HG03196 (cell line): ENCODE measurements around the gene TMEM86B.
"Not testable (repeated sequence)": the region's sequence is repeated elsewhere in the genome, so short reads cannot be mapped to it uniquely, and the experiment has no call there.

Experiments
- ATAC-seq: cut with Tn5 transposase; IDR thresholded peaks from one replicate; pipeline ENCODE4 v1.9.1; 2021; ENCODE audit not compliant: unreplicated experiment

TMEM86B gene

DNA sequence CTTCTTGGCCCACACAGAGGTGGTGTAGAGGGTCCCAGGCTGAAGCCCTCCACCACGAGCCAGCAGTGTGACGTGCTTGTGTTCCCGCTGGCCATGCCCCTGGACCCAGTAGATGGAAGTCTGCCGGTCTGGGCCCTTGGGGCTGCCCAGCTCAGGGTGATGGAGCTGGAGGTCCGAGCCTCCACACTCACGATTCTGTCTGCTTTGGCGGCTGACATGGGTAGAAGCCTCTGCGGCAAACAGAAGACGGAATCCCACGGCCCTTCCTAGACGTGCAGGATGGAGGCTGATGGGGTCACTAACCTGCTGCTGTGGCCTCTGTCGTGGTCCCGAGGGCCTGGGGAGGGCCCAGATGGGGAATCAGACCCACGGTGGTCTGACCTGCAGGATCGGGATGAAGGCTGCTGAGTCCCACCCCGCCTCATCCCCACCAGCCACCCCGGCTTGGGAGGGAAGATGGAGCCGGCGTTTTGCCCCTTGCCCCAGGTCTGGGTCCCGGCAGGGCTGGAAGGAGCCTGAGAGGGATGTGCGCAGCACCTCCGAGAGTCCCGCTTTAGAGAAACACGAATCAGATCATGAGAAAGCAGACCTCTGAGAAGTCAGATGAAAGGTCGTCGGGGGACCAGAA, 4.4 kb downstream of the TMEM86B start:
- ATAC-seq: no peak

DNA sequence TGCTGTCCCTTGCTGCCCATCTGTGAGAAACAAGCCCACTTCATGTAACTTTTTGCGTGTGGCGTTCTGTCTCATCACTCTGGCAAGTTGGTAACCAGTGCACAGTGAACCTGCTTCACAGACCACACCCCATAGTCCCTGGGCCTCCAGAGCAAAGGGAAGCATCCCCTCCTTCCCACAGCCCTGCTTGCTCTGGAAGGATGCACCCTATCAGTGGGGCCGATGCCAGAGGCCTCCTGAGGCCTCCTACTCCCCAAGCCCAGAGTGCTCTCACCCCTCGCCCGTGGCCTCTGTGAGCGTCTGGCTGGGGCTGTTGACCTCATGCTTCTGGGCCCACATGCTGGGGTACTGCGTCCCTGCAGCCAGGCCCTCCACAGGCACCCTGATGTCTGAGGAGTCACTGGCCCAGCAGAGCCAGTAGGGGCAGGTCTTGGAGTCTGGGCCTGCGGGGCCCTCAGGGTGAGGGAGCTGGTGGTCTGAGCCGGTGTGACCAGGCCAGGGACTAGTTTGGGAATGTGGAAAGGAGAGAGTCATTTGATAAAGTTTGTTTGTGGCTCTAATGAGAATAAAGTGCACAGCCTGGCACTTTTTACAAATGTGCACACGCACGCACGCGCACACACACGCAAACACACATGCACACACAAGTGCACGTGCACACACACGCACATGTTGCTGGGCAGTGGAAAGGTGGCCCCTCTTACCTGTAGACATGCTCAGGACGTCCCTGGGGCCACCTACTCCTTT, 5.1 kb downstream of the TMEM86B start:
- ATAC-seq: no peak

DNA sequence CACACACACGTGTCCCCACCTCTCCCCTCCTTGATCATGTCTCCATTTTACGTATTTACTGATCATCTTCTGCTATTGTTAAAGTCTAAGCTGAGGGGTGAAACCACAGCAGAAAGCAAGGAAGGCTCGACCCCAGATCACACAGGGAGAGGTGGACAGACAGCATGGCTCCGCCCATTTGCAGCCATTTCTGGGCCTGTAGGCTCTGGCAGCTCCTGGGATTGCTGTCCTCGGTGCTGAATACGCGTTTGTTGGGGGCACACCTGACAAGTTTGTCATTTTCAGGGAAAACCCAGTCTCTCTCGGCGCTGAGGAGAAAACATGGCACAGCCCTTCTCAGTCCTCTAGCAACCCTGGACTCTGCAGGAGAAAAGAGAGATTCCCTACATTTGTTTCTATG, 8.0 kb downstream of the TMEM86B start:
- no peak for ATAC-seq

DNA sequence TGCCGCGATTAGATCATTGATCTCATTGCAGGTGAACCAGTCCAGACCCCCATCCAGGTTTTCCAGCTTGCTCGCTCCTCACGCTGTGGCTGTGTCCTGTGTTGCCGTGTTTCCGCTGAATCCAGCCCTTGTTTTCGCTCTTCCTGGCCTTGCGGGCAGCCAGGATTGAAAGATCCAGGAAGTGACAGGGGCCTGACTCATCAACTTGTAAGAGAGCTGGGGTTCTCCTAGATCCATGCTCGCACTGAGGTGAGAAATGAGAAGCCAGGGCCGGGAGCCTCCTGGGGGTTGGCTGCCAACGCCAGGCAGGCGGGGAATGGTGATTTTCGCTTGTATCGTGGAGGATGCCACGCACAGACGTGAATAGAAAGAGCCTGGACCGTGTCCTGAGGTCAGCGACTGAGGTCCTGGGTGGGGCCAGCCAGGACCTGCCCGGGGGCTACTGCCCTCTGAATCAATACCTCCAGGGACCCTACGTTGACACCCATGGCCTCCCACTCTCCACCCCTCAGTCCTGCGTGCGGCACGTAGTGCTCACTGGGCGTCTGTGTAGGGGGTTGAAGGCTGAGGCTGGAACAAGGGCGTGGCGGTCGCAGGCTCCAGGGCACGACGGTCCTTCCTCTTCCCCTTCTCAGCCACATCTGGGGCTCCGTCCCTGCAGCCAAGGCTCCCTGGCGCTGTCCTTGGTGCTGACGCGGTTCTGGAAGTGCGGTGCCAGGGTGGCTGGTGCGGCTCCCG, 11.9 kb downstream of the TMEM86B start:
- no peak for ATAC-seq

DNA sequence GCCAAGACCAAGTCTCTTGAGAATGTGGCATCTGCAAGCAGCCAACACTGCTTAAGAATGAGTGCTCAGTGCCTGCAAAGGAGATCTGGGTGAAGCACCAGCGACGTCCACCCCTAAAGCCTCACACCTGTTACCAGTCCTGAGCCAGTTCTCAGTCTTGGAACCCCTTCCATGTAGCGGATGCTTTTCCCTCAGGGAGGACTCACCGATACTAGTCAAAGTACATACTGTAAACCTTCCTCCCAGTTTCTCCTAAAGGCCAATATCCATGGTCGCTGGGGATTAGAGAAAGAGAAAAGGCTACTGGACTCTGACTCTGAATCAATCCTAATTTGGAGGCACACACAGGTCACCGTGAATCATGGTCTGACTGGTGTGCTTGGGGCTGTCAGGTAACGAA, 15.0 kb downstream of the TMEM86B start:
- ATAC-seq: no peak

DNA sequence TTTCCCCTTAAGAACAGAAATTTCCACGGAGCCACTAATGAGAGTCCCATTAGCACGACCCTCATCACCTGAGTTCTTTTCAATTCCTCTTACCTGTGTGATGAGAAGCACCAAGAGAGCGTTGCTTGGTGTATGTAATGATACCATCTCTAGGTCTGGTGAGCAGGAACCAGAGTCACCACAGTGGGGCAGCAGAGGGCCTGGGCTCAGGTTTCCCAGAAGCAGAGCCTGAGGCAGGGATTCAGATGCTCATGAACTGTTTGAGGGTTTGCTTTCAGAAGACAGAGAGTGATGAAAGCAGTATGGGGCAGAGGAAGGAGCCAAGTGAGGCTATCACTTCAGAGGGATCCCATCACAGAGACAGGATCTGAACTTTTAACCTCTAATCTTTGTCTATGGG, 16.1 kb downstream of the TMEM86B start:
- ATAC-seq: no peak

DNA sequence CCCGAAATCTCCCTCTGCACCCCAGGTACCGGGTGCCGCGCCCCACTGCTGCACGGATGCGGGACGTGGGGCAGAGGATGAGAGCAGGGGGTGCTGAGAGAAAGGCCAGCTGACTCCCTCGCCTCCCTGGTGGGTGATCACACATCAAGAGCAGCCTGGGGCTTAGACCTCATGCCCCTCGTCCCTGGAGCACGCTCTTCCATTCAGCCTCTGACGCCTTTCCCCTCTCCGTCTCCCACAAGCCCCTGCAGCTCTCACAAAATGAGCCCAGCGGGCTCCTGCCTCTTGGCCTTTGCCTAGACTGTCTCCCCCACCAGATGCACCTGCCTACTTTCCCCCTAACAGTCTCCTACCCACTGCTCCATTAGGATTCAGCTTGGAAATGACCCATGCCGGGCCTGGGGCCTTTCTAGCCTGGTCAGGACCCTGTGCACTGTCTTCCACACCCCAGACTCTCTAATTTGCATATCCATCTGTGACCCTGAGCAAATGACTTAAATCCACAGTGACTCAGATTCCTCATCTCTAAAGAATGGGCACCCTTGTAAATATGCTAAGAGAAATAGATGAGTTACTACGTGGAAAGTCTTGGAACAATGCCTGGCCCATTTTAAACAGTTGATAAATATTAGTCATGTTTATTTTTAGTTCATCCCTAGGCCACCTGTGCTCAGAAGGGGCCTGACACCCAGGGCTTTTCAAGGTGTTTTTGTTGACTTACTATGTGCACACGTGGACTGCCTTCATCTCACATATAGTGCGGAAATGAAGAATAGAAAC, 18.7 kb downstream of the TMEM86B start:
- no peak for ATAC-seq

DNA sequence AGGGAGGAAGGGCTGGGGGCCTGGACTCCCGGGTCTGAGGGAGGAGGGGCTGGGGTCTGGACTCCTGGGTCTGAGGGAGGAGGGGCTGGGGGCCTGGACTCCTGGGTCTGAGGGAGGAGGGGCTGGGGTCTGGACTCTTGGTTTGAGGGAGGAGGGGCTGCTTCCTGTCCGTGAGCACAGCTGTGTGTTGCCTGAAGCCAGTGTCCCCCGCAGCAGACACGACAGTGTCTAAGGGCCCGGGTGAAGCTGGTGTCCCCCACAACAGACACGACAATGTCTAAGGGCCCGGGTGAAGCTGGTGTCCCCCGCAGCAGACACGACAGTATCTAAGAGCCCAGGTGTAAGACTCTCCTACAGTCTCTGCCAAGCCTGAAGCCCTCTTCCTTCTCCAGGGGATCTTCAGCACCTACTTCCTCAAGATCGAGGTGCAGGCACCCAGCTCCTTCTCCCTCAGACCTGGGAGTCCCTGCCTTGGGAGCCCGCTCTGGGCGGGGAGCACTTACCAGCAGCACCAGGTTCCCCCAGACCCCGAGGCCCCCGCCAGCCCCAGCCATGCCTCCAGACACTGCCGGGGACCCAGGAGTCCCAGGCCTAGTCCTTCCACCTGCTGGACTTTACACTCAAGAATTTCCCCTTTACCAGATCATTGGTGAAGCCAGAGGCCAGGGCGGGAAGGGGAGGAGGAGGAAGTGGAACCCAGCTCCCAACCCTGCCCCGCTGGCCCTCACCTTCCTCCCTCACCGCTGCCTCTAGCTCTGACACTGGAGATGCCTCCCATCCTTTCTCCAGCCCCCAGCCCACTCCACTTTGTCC, 19.5 kb downstream of the TMEM86B start, which contains the start of gene PTPRH:
TSS of gene PTPRH (minus strand) at position 622 of the 813 bp plus-strand sequence. CDS start at position 554, 68 bp downstream.
- no peak for ATAC-seq

DNA sequence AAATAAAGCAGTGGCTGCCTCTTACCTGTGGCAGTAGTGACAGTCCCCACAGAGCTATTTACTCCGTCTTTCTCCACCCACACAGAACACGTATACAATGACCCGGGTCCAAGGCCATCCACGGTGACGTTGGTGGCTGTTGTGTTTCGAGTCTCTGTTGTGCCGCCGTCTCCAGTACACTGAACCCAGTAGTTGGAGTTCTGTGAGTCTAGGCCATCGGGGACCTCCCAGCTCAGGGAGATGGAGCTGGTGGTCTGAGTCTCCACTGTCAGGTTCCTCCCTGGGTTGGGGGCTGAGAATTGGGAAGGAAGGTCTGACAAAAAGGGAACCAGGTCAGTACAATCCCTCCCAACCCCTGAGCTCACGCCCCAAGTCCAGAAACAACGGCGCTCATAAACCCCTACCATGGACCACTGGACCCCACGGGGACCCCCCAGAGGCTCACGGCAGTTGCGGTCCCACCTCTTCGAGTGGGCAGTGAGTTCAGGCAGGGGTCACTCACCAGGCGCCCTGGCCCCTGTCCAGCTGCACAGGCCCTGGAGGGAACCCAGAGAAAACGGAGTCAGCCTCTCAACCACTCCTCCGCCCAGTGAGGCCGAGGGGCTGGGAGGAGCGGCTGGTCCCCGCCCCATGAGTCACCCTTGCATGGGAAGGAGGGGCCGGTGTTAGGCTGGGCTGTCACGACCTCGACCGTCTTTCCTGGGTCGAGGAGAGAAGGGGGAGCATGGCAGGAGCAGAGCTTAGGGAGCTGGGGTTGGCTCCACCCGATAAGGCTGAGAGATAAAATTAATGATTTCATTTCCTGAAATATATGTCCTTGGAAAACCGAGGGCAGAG, 21.7 kb downstream of the TMEM86B start:
- ATAC-seq: no peak

DNA sequence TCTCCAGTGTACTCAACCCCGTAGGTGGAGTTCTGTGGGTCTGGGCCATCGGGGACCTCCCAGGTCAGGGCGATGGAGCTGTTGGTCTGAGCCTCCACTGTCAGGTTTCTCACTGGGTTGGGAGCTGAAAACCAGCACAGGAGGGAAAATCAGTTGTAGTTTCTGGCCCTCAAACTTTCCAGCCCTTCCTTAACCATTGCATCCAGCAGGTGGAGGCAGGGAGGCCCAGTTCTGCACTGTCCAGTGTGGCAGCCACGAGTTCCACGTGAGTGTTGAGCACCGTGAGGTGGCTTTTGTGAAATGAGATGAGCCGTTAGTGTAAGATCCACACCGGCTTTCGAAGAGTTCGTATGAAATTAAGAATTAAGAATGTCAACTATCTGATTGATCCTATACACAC, 26.4 kb downstream of the TMEM86B start:
- ATAC-seq: not testable (repeated sequence)

DNA sequence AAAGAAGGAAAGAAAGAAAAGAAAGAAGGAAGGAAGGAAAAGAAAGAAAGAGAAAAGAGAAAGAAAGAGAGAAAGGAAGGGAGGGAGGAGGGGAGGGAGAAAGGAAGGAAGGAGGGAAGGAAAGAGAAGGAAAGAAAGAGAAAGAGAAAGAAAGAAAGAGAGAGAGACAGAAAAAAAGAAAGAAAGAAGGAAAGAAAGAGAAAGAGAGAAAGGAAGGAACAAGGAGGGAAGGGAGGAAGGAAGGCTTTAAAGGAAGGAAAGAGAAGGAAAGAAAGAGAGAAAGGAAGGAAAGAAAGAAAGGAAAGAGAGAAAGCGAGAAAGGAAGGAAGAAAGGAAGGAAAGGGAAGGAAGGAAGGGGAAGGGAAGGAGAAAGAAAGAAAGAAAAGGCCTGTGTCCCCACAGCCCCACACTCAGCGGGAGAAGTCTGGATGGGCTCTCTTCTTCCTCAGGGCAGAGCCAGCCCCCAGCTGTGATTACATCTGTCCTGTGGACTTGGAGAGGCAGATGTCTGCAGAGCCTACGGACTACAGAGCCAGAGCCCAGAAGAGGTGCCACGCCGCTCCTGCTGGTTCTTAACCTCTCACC, 28.9 kb downstream of the TMEM86B start:
- ATAC-seq: no peak

DNA sequence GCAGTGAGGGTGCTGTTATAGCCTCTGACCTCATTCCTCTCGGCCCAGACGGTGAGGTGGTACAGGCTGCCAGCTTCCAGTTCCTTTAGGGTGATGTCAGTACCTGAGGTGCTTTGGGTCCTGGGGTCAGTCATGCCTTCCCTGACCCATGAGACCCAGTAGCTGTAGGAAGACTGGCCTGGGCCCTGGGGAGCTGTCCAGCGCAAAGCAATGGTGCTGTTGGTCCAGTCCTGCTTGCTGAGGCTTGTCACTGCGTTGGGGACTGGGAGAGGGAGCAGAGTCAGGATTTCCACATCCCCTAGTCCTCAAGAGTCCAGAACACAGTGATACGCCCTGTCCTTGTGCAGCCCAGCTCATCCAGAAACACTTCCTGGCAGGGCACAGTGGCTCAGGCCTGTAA, 29.9 kb downstream of the TMEM86B start:
- no peak for ATAC-seq

DNA sequence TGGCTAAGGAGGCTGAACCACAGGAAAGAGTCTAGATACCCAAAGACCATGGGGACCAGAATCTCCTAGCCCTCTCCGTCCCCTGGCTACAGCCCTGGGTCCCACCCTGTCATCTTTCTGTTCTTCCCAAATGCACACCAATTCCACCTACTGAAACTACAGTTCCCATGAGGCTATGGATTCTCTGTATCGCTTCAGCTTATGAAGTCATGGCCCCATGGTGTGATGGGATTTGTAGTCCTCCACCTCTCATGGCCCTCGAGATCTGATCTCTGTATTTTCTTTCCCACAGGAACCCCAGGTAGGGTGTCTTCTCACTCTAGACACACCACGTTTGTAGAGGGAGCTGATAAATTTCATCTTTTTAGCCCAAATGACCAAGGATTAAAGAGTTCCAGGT, 31.0 kb downstream of the TMEM86B start:
- ATAC-seq: no peak

DNA sequence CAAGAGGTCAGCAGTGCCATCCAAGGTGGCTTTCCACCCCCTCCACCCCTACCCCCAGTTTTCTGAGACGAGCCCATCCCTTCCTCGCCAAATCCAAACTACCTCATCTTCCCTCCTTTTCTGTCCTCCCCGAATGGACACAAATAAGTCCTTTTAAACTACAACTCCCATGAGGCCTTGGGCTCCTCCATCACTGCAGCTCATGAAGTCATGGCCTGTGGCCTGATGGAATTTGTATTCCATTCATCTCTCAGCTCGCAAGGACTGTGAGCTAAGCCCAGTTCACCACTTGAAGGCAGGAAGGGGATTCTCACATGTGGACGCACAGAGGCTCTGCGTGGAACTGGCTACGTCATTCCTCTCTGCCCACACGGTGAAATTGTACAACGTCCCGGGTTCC, 31.8 kb downstream of the TMEM86B start:
- no peak for ATAC-seq

DNA sequence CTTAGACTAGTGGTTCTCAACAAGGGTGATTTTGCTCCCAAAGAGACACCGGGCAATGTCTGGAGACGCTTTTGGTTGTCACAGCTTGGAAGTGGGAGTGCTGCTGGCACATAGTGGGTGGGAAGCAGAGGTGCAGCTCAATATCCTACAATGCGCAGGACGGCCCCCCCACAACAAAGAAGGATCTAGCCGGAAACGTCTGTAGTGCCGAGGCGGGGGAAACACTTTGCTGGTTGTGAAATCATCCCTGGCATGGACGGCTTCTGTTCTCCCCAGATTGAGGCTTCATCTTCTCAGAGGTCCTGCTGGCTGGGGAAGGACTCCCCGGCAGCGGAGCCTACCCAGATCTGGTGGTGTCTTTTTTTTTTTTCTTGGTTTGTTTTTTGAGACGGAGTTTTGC, 35.1 kb downstream of the TMEM86B start:
- ATAC-seq: no peak

DNA sequence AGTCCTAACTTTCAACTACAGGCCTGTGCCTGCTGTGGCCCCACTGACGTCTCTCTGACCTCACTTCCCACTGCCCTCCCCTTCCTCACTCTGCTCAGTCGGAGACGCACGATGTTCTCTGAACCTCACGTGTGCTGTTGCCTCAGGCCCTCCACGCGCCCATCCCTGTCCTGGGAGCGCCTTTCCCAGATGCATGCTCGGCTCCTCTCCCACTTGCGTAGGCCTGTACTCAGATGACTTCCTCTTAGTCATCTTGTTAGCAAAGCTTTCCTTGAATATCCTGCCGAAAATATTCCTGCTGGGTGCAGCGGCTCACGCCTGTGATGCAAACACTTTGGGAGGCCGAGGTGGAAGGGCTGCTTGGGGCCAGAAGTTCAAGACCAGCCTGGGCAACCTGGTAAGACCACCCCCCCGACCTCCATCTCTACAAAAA, 39.1 kb downstream of the TMEM86B start:
- ATAC-seq: no peak

DNA sequence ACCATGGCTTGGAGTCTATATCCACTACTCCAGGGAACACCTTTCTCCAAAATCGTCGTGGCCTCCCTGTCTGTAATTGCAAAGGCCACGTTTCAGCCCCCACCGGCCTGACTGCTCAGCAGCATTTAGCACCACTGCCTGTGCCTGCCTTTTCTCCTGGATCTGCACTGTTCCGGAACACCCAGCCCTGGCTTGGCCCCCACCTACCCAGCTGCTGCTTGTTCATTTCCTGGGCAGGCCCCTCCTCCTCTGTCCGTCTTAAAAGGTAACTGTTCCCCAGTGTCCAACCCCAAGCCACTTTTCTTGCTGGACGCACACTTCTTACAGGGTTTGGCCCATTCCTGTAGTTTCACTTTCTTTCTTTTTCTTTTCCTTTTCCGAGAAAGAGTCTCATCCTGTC, 39.9 kb downstream of the TMEM86B start:
- no peak for ATAC-seq

DNA sequence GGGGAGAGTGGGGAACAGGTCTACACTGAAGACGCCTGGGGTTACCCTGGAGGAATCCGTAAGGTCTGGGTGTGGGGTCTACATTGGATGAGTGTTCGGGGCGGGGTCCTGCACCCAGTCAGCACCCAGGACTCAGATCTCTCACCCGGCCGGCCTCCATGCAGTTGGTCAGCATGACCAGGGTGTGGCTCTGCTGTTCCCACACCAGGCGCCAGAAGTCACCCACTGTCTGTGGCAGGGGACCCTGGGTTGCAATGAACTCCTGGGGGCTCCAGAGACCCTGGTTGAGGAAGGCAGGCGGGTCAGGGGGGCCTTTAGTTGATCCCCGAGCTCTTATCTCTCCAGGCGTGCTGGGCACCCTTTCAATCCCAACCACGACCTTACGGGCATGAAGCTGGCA, 42.5 kb downstream of the TMEM86B start:
- ATAC-seq: no peak

DNA sequence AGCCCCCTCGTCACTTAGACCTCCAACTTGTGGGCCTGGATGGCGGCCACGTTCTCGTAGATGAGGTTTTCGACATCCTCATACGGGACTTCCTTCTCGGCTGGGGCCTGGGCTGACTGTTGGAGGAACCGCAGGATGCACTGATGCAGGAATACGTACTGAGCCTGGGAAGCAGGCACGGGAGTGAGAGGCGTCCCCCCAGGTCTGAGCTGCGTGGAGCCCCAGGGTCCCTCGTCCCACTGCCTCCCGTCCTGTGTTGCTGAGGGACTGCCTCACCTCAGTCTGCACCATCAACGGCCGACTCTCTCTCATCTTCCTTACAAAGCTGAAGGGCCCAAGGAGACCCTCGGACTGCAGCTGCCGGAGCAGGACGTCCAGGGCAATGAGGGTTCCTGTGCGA, 46.8 kb downstream of the TMEM86B start:
- ATAC-seq: no peak
